HCT116 (cell line): ENCODE measurements around the gene SPRR5. TPM values are rescaled to one million over a fixed set of nuclear protein-coding genes. Genes with fewer than 3 reads are reported as not detected.

Experiments
- ATAC-seq: fragments of 200-7000 bp; cut with Tn5 transposase; 2 replicates; pipeline ENCODE4 v1.9.1; 2020; ENCODE audit warnings: mild to moderate bottlenecking, moderate library complexity
- BruUV-seq: library from RNA; stranded (reverse); fragments of 400-500 nt; replicated peaks from 2 replicates; lab custom pipeline; 2021; lab: Mats Ljungman, UMichigan
- CTCF ChIA-PET: fragments of 300-600 bp; sonication (Branson Sonifier 250); formaldehyde crosslinking; loops from one replicate; lab custom pipeline; 2021; ENCODE audit warnings: antibody characterized with exemption; lab: Charles Lee
- POLR2A ChIA-PET: fragments of 300-600, 350-600 bp; sonication (Branson Sonifier 250); formaldehyde crosslinking; loops from one replicate; lab custom pipeline; 2021; ENCODE audit warnings: antibody characterized with exemption; lab: Charles Lee
- RAD21 ChIA-PET, 2 experiments: fragments of 300-600 bp; sonication (Branson Sonifier 250); formaldehyde crosslinking; loops; one replicate each; lab custom pipeline; 2023; ENCODE audit warnings: low total read pairs in 2 of 2; ENCODE audit not compliant: uncharacterized antibody in 2 of 2, unreplicated experiment in 2 of 2, low non-redundant PET in 1 of 2; lab: Charles Lee
- DNase-seq: peaks from one replicate; pipeline ENCODE4 v3.0.0-alpha.2; 2010; ENCODE audit warnings: low read depth, low spot score
- H2AFZ ChIP-seq: fragments of 200-600 bp; shearing (Covaris generic), sonication (generic); 2 replicates; pipeline ENCODE4 v1.6.1; 2017; ENCODE audit warnings: low read depth, mixed run types, mixed read lengths, antibody characterized with exemption, low read length; ENCODE audit not compliant: poor library complexity, severe bottlenecking
- H3K27ac ChIP-seq: 2 replicates; pipeline ENCODE4 v1.5.1; 2012; ENCODE audit warnings: low read depth, low read length
- H3K27me3 ChIP-seq: fragments of 200-600 bp; sonication (generic); 2 replicates; pipeline ENCODE4 v1.6.1; 2016; ENCODE audit warnings: mixed run types, low read length, mixed read lengths; ENCODE audit not compliant: insufficient read depth
- H3K36me3 ChIP-seq, 2 experiments: fragments of 200-500 bp in 1 of 2; fragments of 200-600 bp in 1 of 2; sonication (Bioruptor generic) in 1 of 2; sonication (generic) in 1 of 2; 2 replicates each; pipeline versions ENCODE4 v1.5.1 to v1.6.1; 2014 to 2016; ENCODE audit warnings: low read length in 2 of 2, inconsistent platforms in 1 of 2, mixed read lengths in 1 of 2, mixed run types in 1 of 2; ENCODE audit not compliant: insufficient read depth in 2 of 2, control insufficient read depth in 1 of 2
- H3K4me1 ChIP-seq, 2 experiments: fragments of 200-600 bp in 1 of 2; sonication (generic) in 1 of 2; 2 replicates each; pipeline versions ENCODE4 v1.5.1 to v1.6.1; 2012 to 2017; ENCODE audit warnings: low read length in 2 of 2, inconsistent platforms in 1 of 2, mild to moderate bottlenecking in 1 of 2, mixed read lengths in 1 of 2, mixed run types in 1 of 2, moderate library complexity in 1 of 2; ENCODE audit not compliant: insufficient read depth in 2 of 2, control insufficient read depth in 1 of 2
- H3K4me2 ChIP-seq: fragments of 200-600 bp; sonication (generic); 2 replicates; pipeline ENCODE4 v1.6.1; 2017; ENCODE audit warnings: mixed run types, low read length, mixed read lengths
- H3K4me3 ChIP-seq, 2 experiments: fragments of 200-600 bp in 1 of 2; sonication (generic) in 1 of 2; replicated peaks in 1 of 2; 2 replicates each; pipeline ENCODE4 v1.5.1; 2011 to 2016; ENCODE audit warnings: low read length in 2 of 2, control low read depth in 1 of 2, low read depth in 1 of 2, mild to moderate bottlenecking in 1 of 2, mixed read lengths in 1 of 2, mixed run types in 1 of 2
- H3K79me2 ChIP-seq: fragments of 200-600 bp; sonication (generic); 2 replicates; pipeline ENCODE4 v1.6.1; 2017; ENCODE audit warnings: mild to moderate bottlenecking, mixed run types, low read length, moderate library complexity, mixed read lengths; ENCODE audit not compliant: insufficient read depth
- H3K9ac ChIP-seq: fragments of 200-600 bp; sonication (generic); 2 replicates; pipeline ENCODE4 v1.6.1; 2016; ENCODE audit warnings: low read length, mixed read lengths
- H3K9me2 ChIP-seq: fragments of 200-600 bp; sonication (generic), shearing (Covaris generic); 2 replicates; pipeline ENCODE4 v1.6.1; 2017; ENCODE audit warnings: mixed run types, mild to moderate bottlenecking, moderate library complexity; ENCODE audit not compliant: insufficient read depth
- H3K9me3 ChIP-seq, 2 experiments: fragments of 200-500 bp in 1 of 2; fragments of 200-600 bp in 1 of 2; sonication (Bioruptor generic) in 1 of 2; sonication (generic) in 1 of 2; 2 replicates each; pipeline ENCODE4 v1.6.1; 2014 to 2017; ENCODE audit warnings: low read length in 2 of 2, mixed read lengths in 2 of 2, inconsistent platforms in 1 of 2, low read depth in 1 of 2, mild to moderate bottlenecking in 1 of 2, mixed run types in 1 of 2, moderate library complexity in 1 of 2; ENCODE audit not compliant: control insufficient read depth in 1 of 2, insufficient read depth in 1 of 2
- H4K20me1 ChIP-seq: fragments of 200-600 bp; sonication (generic), shearing (Covaris generic); 2 replicates; pipeline ENCODE4 v1.6.1; 2017; ENCODE audit warnings: mixed run types, mild to moderate bottlenecking, moderate library complexity; ENCODE audit not compliant: insufficient read depth
- CBX3 ChIP-seq: IDR thresholded peaks from 2 replicates; pipeline ENCODE4 v1.6.1; 2012; ENCODE audit warnings: low read depth
- CEBPB ChIP-seq: IDR thresholded peaks from 2 replicates; pipeline ENCODE4 v1.6.1; 2012; ENCODE audit warnings: low read depth
- CTCF ChIP-seq, 3 experiments: fragments of 200-600 bp in 1 of 3; sonication (generic) in 1 of 3; IDR thresholded peaks in 2 of 3; conservative IDR thresholded peaks in 1 of 3; 2 replicates each; pipeline ENCODE4 v1.5.1; 2012 to 2017; ENCODE audit warnings: low read depth in 2 of 3, low read length in 2 of 3, antibody characterized with exemption in 1 of 3, borderline replicate concordance in 1 of 3, control low read depth in 1 of 3, mild to moderate bottlenecking in 1 of 3, mixed read lengths in 1 of 3, mixed run types in 1 of 3, moderate library complexity in 1 of 3; ENCODE audit not compliant: insufficient read depth in 1 of 3
- ELF1 ChIP-seq: IDR thresholded peaks from 2 replicates; pipeline ENCODE4 v1.6.1; 2012; ENCODE audit warnings: low read depth, borderline replicate concordance
- EZH2 ChIP-seq: fragments of 200-600 bp; sonication (generic); IDR thresholded peaks from 2 replicates; pipeline ENCODE4 v1.6.1; 2017; ENCODE audit warnings: antibody characterized with exemption, mixed run types
- FOSL1 ChIP-seq: IDR thresholded peaks from 2 replicates; pipeline ENCODE4 v1.6.1; 2012; ENCODE audit warnings: low read depth
- JUND ChIP-seq: IDR thresholded peaks from 2 replicates; pipeline ENCODE4 v1.6.1; 2012
- POLR2A ChIP-seq: IDR thresholded peaks from 2 replicates; pipeline ENCODE4 v1.7.0; 2011; ENCODE audit warnings: borderline replicate concordance; ENCODE audit not compliant: insufficient read depth, insufficient read length; ENCODE audit errors: extremely low read depth
- POLR2AphosphoS5 ChIP-seq: IDR thresholded peaks from 2 replicates; pipeline ENCODE4 v1.6.1; 2011; ENCODE audit warnings: mild to moderate bottlenecking, low read depth, low read length, moderate library complexity
- RAD21 ChIP-seq: IDR thresholded peaks from 2 replicates; pipeline ENCODE4 v1.6.1; 2012; ENCODE audit warnings: low read depth, mild to moderate bottlenecking
- SIN3A ChIP-seq: IDR thresholded peaks from 2 replicates; pipeline ENCODE4 v1.6.1; 2012; ENCODE audit warnings: low read depth
- TCF7L2 ChIP-seq: IDR thresholded peaks from 2 replicates; pipeline ENCODE4 v1.7.0; 2011; ENCODE audit warnings: borderline replicate concordance, inconsistent platforms; ENCODE audit not compliant: insufficient read depth, insufficient read length; ENCODE audit errors: extremely low read depth
- YY1 ChIP-seq: IDR thresholded peaks from 2 replicates; pipeline ENCODE4 v1.6.1; 2011; ENCODE audit warnings: low read length, low read depth, moderate library complexity, mild to moderate bottlenecking; ENCODE audit not compliant: insufficient replicate concordance; ENCODE audit errors: extremely low read depth
- ZFX ChIP-seq: fragments of 450-650 bp; IDR thresholded peaks from 2 replicates; pipeline ENCODE4 v1.6.1; 2017
- intact Hi-C: fragments of 100-400 bp; cut with micrococcal nuclease; formaldehyde crosslinking; loops from 2 replicates; pipeline ENCODE4 v1.10.0; 2022
- total RNA-seq: library from RNA; stranded (reverse); gene quantifications from one replicate; pipeline ENCODE4 v1.2.1, GENCODE V29; 2021; ENCODE audit not compliant: unreplicated experiment

Gene SPRR5
- total RNA-seq, 1 experiment from 2014 or later = not detected

DNA sequence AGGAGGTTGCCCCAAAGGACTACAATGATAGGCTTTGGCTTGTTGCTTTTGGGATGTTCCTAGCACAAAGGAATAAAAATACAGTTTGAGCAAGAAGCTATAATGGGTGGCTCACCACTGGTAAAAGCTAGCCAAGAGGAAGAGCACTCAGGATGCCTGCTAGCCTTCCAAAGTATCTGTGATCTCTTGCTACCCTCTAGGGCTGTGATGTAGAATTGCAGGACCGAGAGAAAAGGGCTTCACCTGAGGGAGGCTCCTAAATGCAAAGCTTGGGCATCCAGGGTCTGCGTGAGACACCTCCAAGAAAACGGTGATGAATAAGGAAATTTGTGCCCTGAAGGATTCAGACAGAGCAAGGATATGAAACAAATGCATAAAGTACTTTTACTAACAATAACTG, 20.9 kb upstream of the SPRR5 start:
- no peaks in the 10 kb centered on the region for H4K20me1 ChIP-seq
- peaks cover 19% of the 10 kb centered on the region for H3K27me3 ChIP-seq
- ChIA-PET POLR2A (no interaction called here), RAD21 (no interaction called here), CTCF (interaction anchor here (1.1 to 2.4 kb wide), 11 partner anchors 9 to 467 kb away, joined by 3 to 46 read pairs (median 5); partner anchors contain the start of gene SMCP)
- no peaks in the 10 kb centered on the region for H3K79me2 ChIP-seq
- H3K27ac ChIP-seq = no peak overlapping the region
- no peaks in the 10 kb centered on the region for H3K9me3 ChIP-seq
- ATAC-seq (peak; percentile 83), DNase-seq (peak; percentile 24)
- H2AFZ ChIP-seq = no peak overlapping the region
- H3K4me3 ChIP-seq = no peak overlapping the region
- no peaks in the 10 kb centered on the region for H3K36me3 ChIP-seq
- no peak overlapping the region for H3K4me2 ChIP-seq
- intact Hi-C loops = loop anchor here (1.0 to 5.0 kb wide), 4 partner anchors 55 to 429 kb away; no protein-coding TSS in a partner anchor
- H3K4me1 ChIP-seq = no peaks in the 10 kb centered on the region
- BruUV-seq = no TSS peak
- no peaks in the 10 kb centered on the region for H3K9me2 ChIP-seq
- H3K9ac ChIP-seq = no peak overlapping the region
- TF ChIP-seq RAD21 (peak; percentile 76), CTCF (IDR thresholded peaks at IDR 0.05 in 2 of 3, conservative IDR thresholded peaks at IDR 0.05 in 1 of 3; ENCODE audit: borderline replicate concordance in 1 of 3, insufficient read depth in 1 of 3, low read depth in 2 of 3, low read length in 2 of 3) (peak; percentile 53 to 64 (median 62); a peak in 4 of 6 replicates), EZH2 (no peak)

GRCh38 chr1:152928671-152929070, 18.3 kb upstream of the SPRR5 start:
- DNase-seq (no peak), ATAC-seq (no peak)
- Histone ChIP-seq H4K20me1 (no peaks in the 10 kb centered on the region), H2AFZ (no peak overlapping the region), H3K27ac (no peak overlapping the region), H3K4me1 (no peaks in the 10 kb centered on the region), H3K4me3 (no peak overlapping the region), H3K36me3 (no peaks in the 10 kb centered on the region), H3K79me2 (no peaks in the 10 kb centered on the region), H3K27me3 (peaks cover 20% of the 10 kb centered on the region), H3K4me2 (no peak overlapping the region), H3K9me3 (no peaks in the 10 kb centered on the region), H3K9ac (no peak overlapping the region), H3K9me2 (no peaks in the 10 kb centered on the region)
- ChIA-PET POLR2A (no interaction called here), CTCF (no interaction called here), RAD21 (no interaction called here)
- intact Hi-C loops = loop anchor here (5.0 kb wide), 3 partner anchors 181 to 431 kb away; no protein-coding TSS in a partner anchor
- TF ChIP-seq ZFX (no peak), YY1 (no peak), POLR2A (no peak), CBX3 (no peak), SIN3A (no peak), POLR2AphosphoS5 (no peak), ELF1 (no peak), FOSL1 (no peak), JUND (no peak), TCF7L2 (no peak), CEBPB (no peak)
- no TSS peak for BruUV-seq
